Osteoblast (primary cell): ENCODE measurements around the gene LAMP2. TPM values are rescaled to one million over a fixed set of nuclear protein-coding genes. Genes with fewer than 3 reads are reported as not detected.

Experiments
- DNase-seq: peaks from one replicate; pipeline ENCODE4 v3.0.0; 2011; ENCODE audit warnings: low spot score, mixed read lengths; ENCODE audit not compliant: insufficient read length; ENCODE audit errors: missing footprints
- H2AFZ ChIP-seq: 2 replicates; pipeline ENCODE4 v1.6.0; 2011; ENCODE audit warnings: mild to moderate bottlenecking, low read length
- H3K27ac ChIP-seq: 2 replicates; pipeline ENCODE4 v1.5.1; 2011; ENCODE audit warnings: mild to moderate bottlenecking, low read depth, low read length, moderate library complexity
- H3K27me3 ChIP-seq: 2 replicates; pipeline ENCODE4 v1.6.0; 2012; ENCODE audit warnings: mild to moderate bottlenecking, control low read depth, inconsistent platforms, low read length, moderate library complexity; ENCODE audit not compliant: insufficient read depth
- H3K36me3 ChIP-seq: 2 replicates; pipeline ENCODE4 v1.5.1; 2011; ENCODE audit warnings: mild to moderate bottlenecking, low read length, control low read depth, moderate library complexity; ENCODE audit not compliant: insufficient read depth
- H3K4me1 ChIP-seq: 2 replicates; pipeline ENCODE4 v1.5.1; 2011; ENCODE audit warnings: mild to moderate bottlenecking, low read length, control low read depth, moderate library complexity; ENCODE audit not compliant: insufficient read depth
- H3K4me2 ChIP-seq: 2 replicates; pipeline ENCODE4 v1.6.0; 2011; ENCODE audit warnings: mild to moderate bottlenecking, low read length; ENCODE audit not compliant: insufficient read depth
- H3K4me3 ChIP-seq: fragments of 200-600 bp; sonication (generic); 3 replicates; pipeline ENCODE4 v1.5.1; 2012; ENCODE audit warnings: mild to moderate bottlenecking, low read length, inconsistent platforms; ENCODE audit not compliant: insufficient read depth
- H3K79me2 ChIP-seq: 2 replicates; pipeline ENCODE4 v1.6.0; 2012; ENCODE audit warnings: mild to moderate bottlenecking, low read length, control low read depth, inconsistent platforms; ENCODE audit not compliant: insufficient read depth
- H3K9me3 ChIP-seq: 2 replicates; pipeline ENCODE4 v1.5.1; 2011; ENCODE audit warnings: low read depth, low read length, control low read depth
- H4K20me1 ChIP-seq: 2 replicates; pipeline ENCODE4 v1.6.0; 2012; ENCODE audit warnings: mild to moderate bottlenecking, low read length, control low read depth; ENCODE audit not compliant: insufficient read depth
- CTCF ChIP-seq: IDR thresholded peaks from 2 replicates; pipeline ENCODE4 v1.5.1; 2011; ENCODE audit warnings: mild to moderate bottlenecking, low read depth, low read length, moderate library complexity; ENCODE audit errors: extremely low read depth
- total RNA-seq: library from RNA; depleted of rRNA; stranded (reverse); fragments of >200 nt; gene quantifications from 2 replicates; pipeline ENCODE4 v1.2.3, GENCODE V29; 2012

The LAMP2 gene
- total RNA-seq, result 237 and 294 TPM in 2 replicates

- DNase-seq, result peak; percentile 83
- H3K4me2 ChIP-seq, result peak within 1 kb of the TSS; percentile 78
- H3K36me3 ChIP-seq, result no peaks in the 10 kb centered on the region
- H3K4me1 ChIP-seq, result no peaks in the 10 kb centered on the region
- no peak for TF ChIP-seq CTCF
- peak within 1 kb of the TSS; percentile 82 for H3K4me3 ChIP-seq
- H3K27me3 ChIP-seq, result no peaks in the 10 kb centered on the region
- H3K79me2 ChIP-seq, result peaks cover 44% of the 10 kb centered on the region
- peak within 1 kb of the TSS; percentile 53 for H2AFZ ChIP-seq
- H4K20me1 ChIP-seq, result peaks cover 6% of the 10 kb centered on the region
- no peaks in the 10 kb centered on the region for H3K9me3 ChIP-seq
- H3K27ac ChIP-seq, result peak within 1 kb of the TSS; percentile 67
Measured at GRCh38 chrX:120468825-120469525, at the start of gene LAMP2. Gene LAMP2 (minus strand): TSS chrX:120469296. CDS start chrX:120469169, 127 bp downstream.

- no peak overlapping the region for H3K4me2 ChIP-seq
- H2AFZ ChIP-seq, result no peak overlapping the region
- DNase-seq, result peak; percentile 19
- H3K4me1 ChIP-seq, result peaks cover 12% of the 10 kb centered on the region
- TF ChIP-seq CTCF, result no peak
- no peak overlapping the region for H3K4me3 ChIP-seq
- peaks cover 2% of the 10 kb centered on the region for H3K79me2 ChIP-seq
- no peaks in the 10 kb centered on the region for H4K20me1 ChIP-seq
- H3K27me3 ChIP-seq, result no peaks in the 10 kb centered on the region
- H3K36me3 ChIP-seq, result peaks cover 4% of the 10 kb centered on the region
- peak overlapping the region; percentile 61 for H3K27ac ChIP-seq
- H3K9me3 ChIP-seq, result no peaks in the 10 kb centered on the region
Measured at GRCh38 chrX:120517936-120518335, 48.8 kb upstream of the LAMP2 start.

- H3K27me3 ChIP-seq, result no peaks in the 10 kb centered on the region
- H3K4me3 ChIP-seq, result no peak overlapping the region
- DNase-seq, result peak; percentile 36
- no peaks in the 10 kb centered on the region for H3K9me3 ChIP-seq
- peaks cover 2% of the 10 kb centered on the region for H3K79me2 ChIP-seq
- TF ChIP-seq CTCF, result peak; percentile 40
- H4K20me1 ChIP-seq, result no peaks in the 10 kb centered on the region
- peaks cover 12% of the 10 kb centered on the region for H3K4me1 ChIP-seq
- H3K4me2 ChIP-seq, result no peak overlapping the region
- H2AFZ ChIP-seq, result no peak overlapping the region
- H3K27ac ChIP-seq, result no peak overlapping the region
- H3K36me3 ChIP-seq, result peaks cover 4% of the 10 kb centered on the region
Measured at GRCh38 chrX:120514236-120514635, 45.1 kb upstream of the LAMP2 start.

GRCh38 chrX:120512627-120513026, 43.5 kb upstream of the LAMP2 start:
- TF ChIP-seq CTCF, result no peak
- Histone ChIP-seq H3K4me2 (no peak overlapping the region), H3K79me2 (peaks cover 2% of the 10 kb centered on the region), H3K36me3 (peaks cover 4% of the 10 kb centered on the region), H2AFZ (no peak overlapping the region), H3K27me3 (no peaks in the 10 kb centered on the region), H3K27ac (no peak overlapping the region), H3K4me3 (no peak overlapping the region), H3K4me1 (peaks cover 2% of the 10 kb centered on the region), H3K9me3 (no peaks in the 10 kb centered on the region), H4K20me1 (no peaks in the 10 kb centered on the region)
- DNase-seq, result no peak
